Neural cell (in vitro differentiated cells): ENCODE data around the gene ENGASE.

ENCODE experiments used
- SMC3 ChIP-seq: fragments of 450-650 bp; conservative IDR thresholded peaks from 2 replicates; pipeline ENCODE4 v1.6.1; 2014; ENCODE audit warnings: antibody characterized with exemption, mild to moderate bottlenecking, moderate library complexity; ENCODE audit not compliant: poor library complexity
- TAF1 ChIP-seq: IDR thresholded peaks from 2 replicates; pipeline ENCODE4 v1.6.1; 2012; ENCODE audit warnings: low read depth
- TF ChIP-seq, protein P1 (sequence below): fragments of 450-650 bp; IDR thresholded peaks from 2 replicates; pipeline ENCODE4 v1.5.1; 2014; ENCODE audit warnings: antibody characterized with exemption, mild to moderate bottlenecking, moderate library complexity; ENCODE audit not compliant: poor library complexity, severe bottlenecking
- TF ChIP-seq, protein P2 (sequence below): IDR thresholded peaks from 2 replicates; pipeline ENCODE4 v1.6.1; 2012; ENCODE audit warnings: borderline replicate concordance

DNA sequence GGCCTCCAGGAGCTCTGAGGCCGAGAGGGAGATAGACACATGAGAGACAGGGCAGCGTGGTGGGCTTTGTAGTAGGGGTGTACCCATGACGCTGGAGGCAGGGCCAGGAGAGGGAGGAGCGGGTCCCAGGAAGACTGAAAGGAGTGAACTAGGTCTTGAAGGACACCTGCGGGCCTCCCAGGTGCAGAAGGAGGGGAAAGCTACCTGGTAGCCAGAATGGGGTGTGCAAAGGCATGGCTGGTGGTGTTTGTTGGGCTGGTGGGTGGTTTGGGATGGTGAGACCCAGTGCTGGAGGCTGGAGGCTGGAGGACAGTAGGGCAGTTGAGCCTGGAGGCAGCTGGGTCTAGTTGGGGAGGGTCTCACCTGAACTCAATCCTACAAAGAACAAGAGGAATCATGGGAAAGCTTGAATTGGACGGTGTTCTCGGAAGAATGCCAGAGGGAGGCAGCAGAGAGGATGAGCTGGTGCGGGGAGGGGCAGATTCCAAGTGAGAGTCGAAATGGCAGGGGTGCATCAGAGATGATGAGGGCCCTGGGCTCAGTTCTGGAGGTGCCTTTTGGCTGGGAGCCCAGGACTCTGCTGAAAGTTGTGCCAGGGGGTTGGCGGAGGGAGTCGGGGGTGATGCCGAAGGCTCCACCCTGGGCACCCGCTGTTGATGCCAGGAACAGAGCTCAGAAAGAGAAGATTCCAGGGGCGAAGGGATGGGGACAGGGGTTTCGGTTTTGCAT lies 29.5 kb upstream of the ENGASE start:
- TF ChIP-seq, protein P1, sequence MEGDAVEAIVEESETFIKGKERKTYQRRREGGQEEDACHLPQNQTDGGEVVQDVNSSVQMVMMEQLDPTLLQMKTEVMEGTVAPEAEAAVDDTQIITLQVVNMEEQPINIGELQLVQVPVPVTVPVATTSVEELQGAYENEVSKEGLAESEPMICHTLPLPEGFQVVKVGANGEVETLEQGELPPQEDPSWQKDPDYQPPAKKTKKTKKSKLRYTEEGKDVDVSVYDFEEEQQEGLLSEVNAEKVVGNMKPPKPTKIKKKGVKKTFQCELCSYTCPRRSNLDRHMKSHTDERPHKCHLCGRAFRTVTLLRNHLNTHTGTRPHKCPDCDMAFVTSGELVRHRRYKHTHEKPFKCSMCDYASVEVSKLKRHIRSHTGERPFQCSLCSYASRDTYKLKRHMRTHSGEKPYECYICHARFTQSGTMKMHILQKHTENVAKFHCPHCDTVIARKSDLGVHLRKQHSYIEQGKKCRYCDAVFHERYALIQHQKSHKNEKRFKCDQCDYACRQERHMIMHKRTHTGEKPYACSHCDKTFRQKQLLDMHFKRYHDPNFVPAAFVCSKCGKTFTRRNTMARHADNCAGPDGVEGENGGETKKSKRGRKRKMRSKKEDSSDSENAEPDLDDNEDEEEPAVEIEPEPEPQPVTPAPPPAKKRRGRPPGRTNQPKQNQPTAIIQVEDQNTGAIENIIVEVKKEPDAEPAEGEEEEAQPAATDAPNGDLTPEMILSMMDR: no peak
- no peak for TF ChIP-seq SMC3
- TF ChIP-seq, protein P2, sequence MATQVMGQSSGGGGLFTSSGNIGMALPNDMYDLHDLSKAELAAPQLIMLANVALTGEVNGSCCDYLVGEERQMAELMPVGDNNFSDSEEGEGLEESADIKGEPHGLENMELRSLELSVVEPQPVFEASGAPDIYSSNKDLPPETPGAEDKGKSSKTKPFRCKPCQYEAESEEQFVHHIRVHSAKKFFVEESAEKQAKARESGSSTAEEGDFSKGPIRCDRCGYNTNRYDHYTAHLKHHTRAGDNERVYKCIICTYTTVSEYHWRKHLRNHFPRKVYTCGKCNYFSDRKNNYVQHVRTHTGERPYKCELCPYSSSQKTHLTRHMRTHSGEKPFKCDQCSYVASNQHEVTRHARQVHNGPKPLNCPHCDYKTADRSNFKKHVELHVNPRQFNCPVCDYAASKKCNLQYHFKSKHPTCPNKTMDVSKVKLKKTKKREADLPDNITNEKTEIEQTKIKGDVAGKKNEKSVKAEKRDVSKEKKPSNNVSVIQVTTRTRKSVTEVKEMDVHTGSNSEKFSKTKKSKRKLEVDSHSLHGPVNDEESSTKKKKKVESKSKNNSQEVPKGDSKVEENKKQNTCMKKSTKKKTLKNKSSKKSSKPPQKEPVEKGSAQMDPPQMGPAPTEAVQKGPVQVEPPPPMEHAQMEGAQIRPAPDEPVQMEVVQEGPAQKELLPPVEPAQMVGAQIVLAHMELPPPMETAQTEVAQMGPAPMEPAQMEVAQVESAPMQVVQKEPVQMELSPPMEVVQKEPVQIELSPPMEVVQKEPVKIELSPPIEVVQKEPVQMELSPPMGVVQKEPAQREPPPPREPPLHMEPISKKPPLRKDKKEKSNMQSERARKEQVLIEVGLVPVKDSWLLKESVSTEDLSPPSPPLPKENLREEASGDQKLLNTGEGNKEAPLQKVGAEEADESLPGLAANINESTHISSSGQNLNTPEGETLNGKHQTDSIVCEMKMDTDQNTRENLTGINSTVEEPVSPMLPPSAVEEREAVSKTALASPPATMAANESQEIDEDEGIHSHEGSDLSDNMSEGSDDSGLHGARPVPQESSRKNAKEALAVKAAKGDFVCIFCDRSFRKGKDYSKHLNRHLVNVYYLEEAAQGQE: no peak
- TF ChIP-seq TAF1: no peak
